HepG2 (cell line): ENCODE results near the gene FOXD1. TPM values are rescaled to one million over a fixed set of nuclear protein-coding genes. Genes with fewer than 3 reads are reported as not detected.
A peak's percentile ranks its signal among the peaks of the same experiment; 100 is the strongest.

Experiments
- DRAP1 ChIP-seq: IDR thresholded peaks from 2 replicates; pipeline ENCODE4 v1.6.1; 2016; ENCODE audit warnings: missing genetic modification reagents, missing compliant biosample characterization
- EZH2 ChIP-seq: conservative IDR thresholded peaks from 2 replicates; pipeline ENCODE4 v1.6.1; 2012; ENCODE audit warnings: mild to moderate bottlenecking, low read depth, low read length, moderate library complexity
- GPN1 ChIP-seq: sonication (generic); formaldehyde crosslinking; IDR thresholded peaks from 2 replicates; pipeline ENCODE4 v1.5.1; 2020; ENCODE audit warnings: missing genetic modification reagents, borderline replicate concordance
- KDM3A ChIP-seq: IDR thresholded peaks from 2 replicates; pipeline ENCODE4 v1.6.1; 2018; ENCODE audit warnings: low read depth, missing compliant biosample characterization
- KMT2B ChIP-seq: IDR thresholded peaks from 2 replicates; pipeline ENCODE4 v1.6.1; 2016; ENCODE audit warnings: missing genetic modification reagents, missing compliant biosample characterization
- MAFG ChIP-seq: sonication (generic); formaldehyde crosslinking; IDR thresholded peaks from 2 replicates; pipeline ENCODE4 v1.5.1; 2020; ENCODE audit warnings: mild to moderate bottlenecking, missing genetic modification reagents
- MED8 ChIP-seq: sonication (generic); formaldehyde crosslinking; IDR thresholded peaks from 2 replicates; pipeline ENCODE4 v1.8.1; 2023; ENCODE audit warnings: mild to moderate bottlenecking, missing genetic modification reagents; ENCODE audit not compliant: insufficient replicate concordance
- MTF1 ChIP-seq: sonication (generic); formaldehyde crosslinking; IDR thresholded peaks from 2 replicates; pipeline ENCODE4 v1.5.0; 2020; ENCODE audit warnings: missing genetic modification reagents
- NFIB ChIP-seq: sonication (generic); formaldehyde crosslinking; IDR thresholded peaks from 2 replicates; pipeline ENCODE4 v1.9.0; 2021; ENCODE audit warnings: missing genetic modification reagents, mild to moderate bottlenecking, borderline replicate concordance
- SCMH1 ChIP-seq: sonication (generic); formaldehyde crosslinking; IDR thresholded peaks from 2 replicates; pipeline ENCODE4 v1.9.0; 2021; ENCODE audit warnings: missing genetic modification reagents, mild to moderate bottlenecking, borderline replicate concordance
- SKI ChIP-seq: fragments of 450-650 bp; IDR thresholded peaks from one replicate; pipeline ENCODE4 v1.6.1; 2018; ENCODE audit warnings: mild to moderate bottlenecking; ENCODE audit not compliant: partially characterized antibody
- STAT6 ChIP-seq: sonication (generic); formaldehyde crosslinking; IDR thresholded peaks from 2 replicates; pipeline ENCODE4 v1.4.0; 2020; ENCODE audit warnings: missing genetic modification reagents, mild to moderate bottlenecking, borderline replicate concordance
- ZBTB7B ChIP-seq: sonication (generic); formaldehyde crosslinking; IDR thresholded peaks from 2 replicates; pipeline ENCODE4 v1.4.0; 2020; ENCODE audit warnings: missing genetic modification reagents
- ZFP36L2 ChIP-seq: sonication (generic); formaldehyde crosslinking; IDR thresholded peaks from 2 replicates; pipeline ENCODE4 v1.4.0; 2020; ENCODE audit warnings: missing genetic modification reagents
- ZFX ChIP-seq: sonication (generic); formaldehyde crosslinking; IDR thresholded peaks from 2 replicates; pipeline ENCODE4 v1.4.0; 2020; ENCODE audit warnings: mild to moderate bottlenecking, low read depth, missing genetic modification reagents, moderate library complexity
- ZNF274 ChIP-seq: sonication (generic); formaldehyde crosslinking; IDR thresholded peaks from 2 replicates; pipeline ENCODE4 v1.5.1; 2020; ENCODE audit warnings: mild to moderate bottlenecking, missing genetic modification reagents
- ZNF354B ChIP-seq: sonication (generic); formaldehyde crosslinking; IDR thresholded peaks from 2 replicates; pipeline ENCODE4 v1.8.0; 2022; ENCODE audit warnings: mild to moderate bottlenecking, missing genetic modification reagents
- ZNF672 ChIP-seq: sonication (generic); formaldehyde crosslinking; IDR thresholded peaks from 2 replicates; pipeline ENCODE4 v1.8.1; 2022; ENCODE audit warnings: missing genetic modification reagents
- ZNF777 ChIP-seq: sonication (generic); formaldehyde crosslinking; IDR thresholded peaks from 2 replicates; pipeline ENCODE4 v1.4.0; 2020; ENCODE audit warnings: missing genetic modification reagents
- ZNF83 ChIP-seq: sonication (generic); formaldehyde crosslinking; IDR thresholded peaks from 2 replicates; pipeline ENCODE4 v1.4.0; 2020; ENCODE audit warnings: missing genetic modification reagents, mild to moderate bottlenecking, borderline replicate concordance
- ZUFSP ChIP-seq: sonication (generic); formaldehyde crosslinking; IDR thresholded peaks from 2 replicates; pipeline ENCODE4 v1.9.0; 2021; ENCODE audit warnings: missing genetic modification reagents, mild to moderate bottlenecking, borderline replicate concordance
- polyA plus RNA-seq, 8 experiments: library from polyadenylated mRNA; depleted of rRNA in 3 of 8; stranded (reverse) in 7 of 8; unstranded in 1 of 8; fragments of >200 nt; fragmentation: Illumina TruSeq in 4 of 8; extraction: Trizol in 4 of 8; gene quantifications; 2 replicates each; pipeline versions ENCODE4 v1.2.1 to v1.2.3, GENCODE V29; 2011 to 2016; ENCODE audit warnings: low read depth in 4 of 8, missing spikeins in 1 of 8, mixed read lengths in 1 of 8; ENCODE audit not compliant: insufficient read depth in 1 of 8
- total RNA-seq, 5 experiments: library from RNA; depleted of rRNA; stranded (reverse); fragments of >200 nt; fragmentation: Illumina TruSeq; extraction: Trizol; gene quantifications; 2 replicates each; pipeline ENCODE4 v1.2.3, GENCODE V29; 2016; ENCODE audit warnings: low read depth in 1 of 5
- TF ChIP-seq, protein P1 (sequence below): sonication (generic); formaldehyde crosslinking; IDR thresholded peaks from 2 replicates; pipeline ENCODE4 v1.4.0; 2020; ENCODE audit warnings: missing genetic modification reagents
- TF ChIP-seq, protein P2 (sequence below): sonication (generic); formaldehyde crosslinking; IDR thresholded peaks from 2 replicates; pipeline ENCODE4 v1.8.1; 2023; ENCODE audit warnings: mild to moderate bottlenecking, moderate library complexity, missing genetic modification reagents

The FOXD1 gene
- total and polyA plus RNA-seq, 2 of the 13 experiments (the other 11 are each of a cell fraction or from before 2014, with no cell fraction given) = 0.04 to 0.05 TPM

DNA sequence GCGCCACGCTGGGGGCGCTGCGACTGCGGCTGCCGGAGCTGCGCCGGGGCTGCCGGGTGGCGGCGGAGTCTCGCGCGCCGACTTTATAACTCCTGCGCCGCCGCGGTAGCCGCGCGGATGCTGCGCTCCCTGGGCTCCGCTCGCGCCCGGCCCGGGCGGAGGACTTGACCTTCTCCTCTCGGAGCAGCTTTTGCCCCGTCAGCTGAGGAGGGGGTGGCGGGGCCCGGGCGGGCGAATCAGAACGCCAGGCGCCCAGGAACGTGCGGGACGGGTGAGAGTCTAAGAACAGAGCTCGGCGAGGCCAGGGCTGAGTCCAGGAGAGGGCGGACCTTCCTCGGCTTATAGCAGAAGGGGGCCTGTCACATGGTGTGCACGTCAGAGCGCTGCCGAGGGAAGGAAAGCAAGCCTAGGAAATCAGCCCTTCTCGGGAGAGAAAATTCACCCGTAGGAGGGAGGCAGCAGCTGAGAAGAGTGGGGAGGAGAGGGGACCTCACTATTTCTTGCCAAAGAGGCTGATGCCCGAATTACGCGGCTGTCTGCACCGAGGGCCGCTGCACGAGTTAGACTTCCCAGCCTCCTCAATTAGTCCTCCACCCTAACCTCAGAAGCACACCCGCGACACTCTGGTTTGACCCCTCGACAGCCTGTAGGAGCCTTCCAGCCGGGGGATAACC lies at the start of gene FOXD1 (continued):
- TF ChIP-seq, protein P1, sequence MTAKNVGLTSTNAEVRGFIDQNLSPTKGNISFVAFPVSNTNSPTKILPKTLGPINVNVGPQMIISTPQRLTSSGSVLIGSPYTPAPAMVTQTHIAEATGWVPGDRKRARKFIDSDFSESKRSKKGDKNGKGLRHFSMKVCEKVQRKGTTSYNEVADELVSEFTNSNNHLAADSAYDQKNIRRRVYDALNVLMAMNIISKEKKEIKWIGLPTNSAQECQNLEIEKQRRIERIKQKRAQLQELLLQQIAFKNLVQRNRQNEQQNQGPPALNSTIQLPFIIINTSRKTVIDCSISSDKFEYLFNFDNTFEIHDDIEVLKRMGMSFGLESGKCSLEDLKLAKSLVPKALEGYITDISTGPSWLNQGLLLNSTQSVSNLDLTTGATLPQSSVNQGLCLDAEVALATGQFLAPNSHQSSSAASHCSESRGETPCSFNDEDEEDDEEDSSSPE (CRISPR knock-in tag) = peak; percentile 54
- TF ChIP-seq KDM3A (CRISPR knock-in tag) (no peak), ZFP36L2 (CRISPR knock-in tag) (no peak), MTF1 (CRISPR knock-in tag) (no peak), ZBTB7B (0 out of 2 replicates have a peak, but pooled peaks have one; percentile 37), ZNF83 (CRISPR knock-in tag) (no peak), GPN1 (no peak), ZNF354B (CRISPR knock-in tag) (no peak), STAT6 (CRISPR knock-in tag) (no peak), ZUFSP (no peak), ZNF777 (CRISPR knock-in tag) (peak; percentile 71), DRAP1 (CRISPR knock-in tag) (0 out of 2 replicates have a peak, but pooled peaks have one; percentile 41), ZNF274 (CRISPR knock-in tag) (no peak), SKI (no peak), ZNF672 (CRISPR knock-in tag) (0 out of 2 replicates have a peak, but pooled peaks have one; percentile 39), MED8 (CRISPR knock-in tag) (no peak), EZH2 (no peak), SCMH1 (CRISPR knock-in tag) (no peak), MAFG (CRISPR knock-in tag) (no peak), KMT2B (CRISPR knock-in tag) (no peak), NFIB (no peak), ZFX (CRISPR knock-in tag) (0 out of 2 replicates have a peak, but pooled peaks have one; percentile 28)
- TF ChIP-seq, protein P2, sequence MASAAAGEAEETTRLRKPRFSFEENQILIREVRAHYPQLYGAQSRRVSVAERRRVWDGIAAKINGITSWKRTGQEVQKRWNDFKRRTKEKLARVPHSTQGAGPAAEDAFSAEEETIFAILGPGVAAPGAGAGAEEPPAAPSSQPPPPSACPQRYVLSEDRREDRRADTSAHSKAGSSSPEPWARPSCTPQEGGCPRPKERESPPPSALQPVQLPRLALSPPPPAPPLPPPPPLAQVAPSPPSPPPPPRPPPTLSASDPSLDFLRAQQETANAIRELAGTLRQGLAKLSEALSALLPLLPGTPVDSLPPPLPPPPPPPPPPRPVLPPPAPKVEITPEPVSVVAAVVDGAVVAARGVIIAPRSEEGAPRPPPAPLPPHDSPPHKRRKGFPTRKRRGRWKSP = peak; percentile 81
